Activated CD8-positive, alpha-beta T cell treated with anti-CD3 and anti-CD28 coated beads, Interleukin-2, amount 10 ng/mL, durations not matched to agents 7 days and 5 days (primary cell): Measurements from ENCODE around the gene TNPO2. TPM values are rescaled to one million over a fixed set of nuclear protein-coding genes. Genes with fewer than 3 reads are reported as not detected.
A peak's percentile ranks its signal among the peaks of the same experiment; 100 is the strongest.

Experiments
- ATAC-seq: fragments of 150-1000 bp; cut with Tn5 transposase; one replicate; pipeline ENCODE4 v1.10.0; 2021; ENCODE audit warnings: moderate library complexity
- CTCF ChIA-PET: fragments of 350-600 bp; sonication (Branson Sonifier 250); formaldehyde crosslinking; loops from one replicate; lab custom pipeline; 2021; ENCODE audit warnings: antibody characterized with exemption; lab: Charles Lee
- POLR2A ChIA-PET: fragments of 350-600 bp; sonication (Branson Sonifier 250); formaldehyde crosslinking; loops from one replicate; lab custom pipeline; 2021; ENCODE audit warnings: antibody characterized with exemption; lab: Charles Lee
- DNase-seq: peaks from one replicate; pipeline ENCODE4 v3.0.0-alpha.2; 2020
- H3K27ac Mint-ChIP-seq: one replicate; pipeline ENCODE4 v1.8.0; 2021; ENCODE audit warnings: mild to moderate bottlenecking, mixed read lengths
- H3K27me3 Mint-ChIP-seq: one replicate; pipeline ENCODE4 v1.8.0; 2021; ENCODE audit warnings: low read depth, mixed read lengths
- H3K36me3 Mint-ChIP-seq: one replicate; pipeline ENCODE4 v1.8.0; 2021; ENCODE audit warnings: low read depth, mixed read lengths
- H3K4me1 Mint-ChIP-seq: one replicate; pipeline ENCODE4 v1.8.0; 2021; ENCODE audit warnings: low read depth, mixed read lengths
- H3K4me3 Mint-ChIP-seq: one replicate; pipeline ENCODE4 v1.8.0; 2021; ENCODE audit warnings: mild to moderate bottlenecking, mixed read lengths
- H3K9me3 Mint-ChIP-seq: one replicate; pipeline ENCODE4 v1.8.0; 2022; ENCODE audit warnings: mixed read lengths; ENCODE audit not compliant: insufficient read depth
- total RNA-seq, 2 experiments: library from RNA; stranded (reverse); gene quantifications; one replicate each; pipeline ENCODE4 v1.2.3, GENCODE V29; 2021

Gene TNPO2
- total RNA-seq, 2 experiments from 2014 or later, result 84.3 to 93.1 TPM

GRCh38 chr19:12757544-12758274 lies 34.0 kb upstream of the TNPO2 start:
- H3K9me3 Mint-ChIP-seq, result no peaks in the 10 kb centered on the region
- ATAC-seq (peak; percentile 83), DNase-seq (peak; percentile 72)
- H3K4me1 Mint-ChIP-seq, result peaks cover 11% of the 10 kb centered on the region
- POLR2A ChIA-PET, result interaction anchor here (0.6 to 1.3 kb wide), 3 partner anchors 24 to 79 kb away, joined by 3 to 8 read pairs (median 7); partner anchors contain the start of gene TRIR
- no peak overlapping the region for H3K27ac Mint-ChIP-seq
- H3K27me3 Mint-ChIP-seq, result peaks cover 5% of the 10 kb centered on the region
- peak overlapping the region; percentile 31 for H3K4me3 Mint-ChIP-seq
- H3K36me3 Mint-ChIP-seq, result no peaks in the 10 kb centered on the region
- CTCF ChIA-PET, result interaction anchor here (0.6 to 15.9 kb wide), 32 partner anchors 8 to 262 kb away, joined by 3 to 383 read pairs (median 5); partner anchors contain the start of genes GCDH, GET3, JUNB and PRDX2

GRCh38 chr19:12756150-12756883 lies 32.6 kb upstream of the TNPO2 start:
- no peak for DNase-seq
- ChIA-PET CTCF (interaction anchor here (0.6 to 15.9 kb wide), 7 partner anchors 10 to 158 kb away, joined by 3 to 383 read pairs (median 23); partner anchors contain the start of genes GET3, JUNB, TNPO2 and TRIR), POLR2A (interaction anchor here (0.9 to 2.4 kb wide), 2 partner anchors 22 to 396 kb away, joined by 3 to 7 read pairs; partner anchors contain the start of gene TRIR)
- no peaks in the 10 kb centered on the region for H3K36me3 Mint-ChIP-seq
- peaks cover 11% of the 10 kb centered on the region for H3K4me1 Mint-ChIP-seq
- no peak overlapping the region for H3K4me3 Mint-ChIP-seq
- ATAC-seq, result no peak
- H3K27me3 Mint-ChIP-seq, result peaks cover 11% of the 10 kb centered on the region
- no peak overlapping the region for H3K27ac Mint-ChIP-seq
- H3K9me3 Mint-ChIP-seq, result no peaks in the 10 kb centered on the region

DNA sequence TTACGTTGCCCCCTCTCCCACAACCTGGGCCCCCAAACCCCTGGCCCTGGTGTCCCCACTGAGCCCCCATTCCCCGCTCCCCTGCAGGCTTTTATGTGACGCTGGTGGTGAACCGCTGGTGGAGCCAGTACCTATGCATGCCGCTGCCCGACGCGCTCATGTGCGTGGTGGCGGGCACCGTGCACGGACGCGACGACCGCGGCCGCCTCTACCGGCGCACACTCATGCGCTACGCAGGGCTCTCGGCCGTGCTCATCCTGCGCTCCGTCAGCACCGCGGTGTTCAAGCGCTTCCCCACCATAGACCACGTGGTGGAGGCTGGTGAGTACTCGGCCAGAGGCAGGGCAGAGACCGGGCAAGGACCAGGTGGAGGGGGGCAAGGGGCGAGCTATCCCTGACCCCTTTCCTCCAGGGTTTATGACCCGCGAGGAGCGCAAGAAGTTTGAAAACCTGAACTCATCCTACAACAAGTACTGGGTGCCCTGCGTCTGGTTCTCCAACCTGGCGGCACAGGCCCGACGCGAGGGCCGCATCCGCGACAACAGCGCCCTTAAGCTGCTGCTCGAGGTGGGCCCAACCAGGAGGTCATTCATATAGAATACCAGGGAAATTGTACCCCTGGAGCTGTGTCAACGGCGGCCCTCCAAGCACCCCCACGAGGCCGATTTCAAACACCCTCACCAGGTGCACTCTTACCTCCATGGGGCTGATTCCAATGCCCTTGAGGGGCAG lies 30.9 kb upstream of the TNPO2 start:
- no peak for DNase-seq
- peaks cover 6% of the 10 kb centered on the region for H3K4me1 Mint-ChIP-seq
- ChIA-PET CTCF (interaction anchor here (1.3 to 15.9 kb wide), 5 partner anchors 11 to 42 kb away, joined by 3 to 204 read pairs (median 7); partner anchors contain the start of genes GET3 and TRIR), POLR2A (interaction anchor here (0.6 to 2.4 kb wide), 2 partner anchors 21 to 44 kb away, joined by 3 to 7 read pairs; partner anchors contain the start of gene TRIR)
- no peak overlapping the region for H3K4me3 Mint-ChIP-seq
- H3K27me3 Mint-ChIP-seq, result peaks cover 17% of the 10 kb centered on the region
- H3K36me3 Mint-ChIP-seq, result no peaks in the 10 kb centered on the region
- no peak overlapping the region for H3K27ac Mint-ChIP-seq
- no peak for ATAC-seq
- H3K9me3 Mint-ChIP-seq, result no peaks in the 10 kb centered on the region

GRCh38 chr19:12752056-12752781 lies 28.5 kb upstream of the TNPO2 start:
- Mint-ChIP-seq H3K9me3 (peaks cover 7% of the 10 kb centered on the region), H3K4me1 (no peaks in the 10 kb centered on the region), H3K27ac (no peak overlapping the region), H3K36me3 (peaks cover 12% of the 10 kb centered on the region), H3K4me3 (no peak overlapping the region), H3K27me3 (peaks cover 15% of the 10 kb centered on the region)
- ATAC-seq, result no peak
- POLR2A ChIA-PET, result interaction anchor here (0.5 to 1.7 kb wide), 3 partner anchors 16 to 118 kb away, joined by 3 to 4 read pairs (median 3); no protein-coding TSS in a partner anchor
- CTCF ChIA-PET, result interaction anchor here (1.5 to 2.2 kb wide), 2 partner anchors 8 to 19 kb away, joined by 8 read pairs; partner anchors contain the start of gene TRIR
- no peak for DNase-seq

DNA sequence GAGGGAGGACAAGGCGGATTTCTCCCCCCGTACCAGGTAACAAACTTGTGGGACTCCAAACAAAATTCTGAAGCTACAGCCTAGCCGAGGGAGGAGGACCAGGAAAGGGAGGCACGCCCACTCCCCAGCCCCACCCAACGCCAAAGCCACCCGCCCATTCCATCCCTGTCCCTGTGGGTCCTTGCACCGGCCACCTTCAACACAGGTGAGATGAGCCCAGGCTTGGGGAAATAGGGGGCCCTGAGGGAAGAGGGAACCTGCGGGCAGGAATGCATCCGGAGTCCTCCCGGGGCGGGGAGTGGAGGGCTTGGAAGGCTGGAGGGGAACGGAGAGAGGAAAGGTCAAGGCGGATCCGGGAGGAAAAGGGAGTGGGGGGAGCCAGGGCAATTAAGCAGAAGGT lies 27.9 kb upstream of the TNPO2 start, which contains the start of gene BEST2:
BEST2 (plus strand) TSS at position 157 of the 400 bp plus-strand sequence. CDS start 802 bp downstream, outside the sequence.
- peaks cover 7% of the 10 kb centered on the region for H3K9me3 Mint-ChIP-seq
- H3K4me1 Mint-ChIP-seq, result no peaks in the 10 kb centered on the region
- ATAC-seq (no peak), DNase-seq (no peak)
- CTCF ChIA-PET, result interaction anchor here (1.5 to 2.2 kb wide), 2 partner anchors 9 to 18 kb away, joined by 8 read pairs; partner anchors contain the start of gene TRIR
- POLR2A ChIA-PET, result interaction anchor here (0.5 to 1.7 kb wide), 3 partner anchors 16 to 119 kb away, joined by 3 to 4 read pairs (median 3); no protein-coding TSS in a partner anchor
- H3K27me3 Mint-ChIP-seq, result peaks cover 15% of the 10 kb centered on the region
- no peak within 1 kb of the TSS for H3K27ac Mint-ChIP-seq
- no peak within 1 kb of the TSS for H3K4me3 Mint-ChIP-seq
- H3K36me3 Mint-ChIP-seq, result peaks cover 18% of the 10 kb centered on the region

DNA sequence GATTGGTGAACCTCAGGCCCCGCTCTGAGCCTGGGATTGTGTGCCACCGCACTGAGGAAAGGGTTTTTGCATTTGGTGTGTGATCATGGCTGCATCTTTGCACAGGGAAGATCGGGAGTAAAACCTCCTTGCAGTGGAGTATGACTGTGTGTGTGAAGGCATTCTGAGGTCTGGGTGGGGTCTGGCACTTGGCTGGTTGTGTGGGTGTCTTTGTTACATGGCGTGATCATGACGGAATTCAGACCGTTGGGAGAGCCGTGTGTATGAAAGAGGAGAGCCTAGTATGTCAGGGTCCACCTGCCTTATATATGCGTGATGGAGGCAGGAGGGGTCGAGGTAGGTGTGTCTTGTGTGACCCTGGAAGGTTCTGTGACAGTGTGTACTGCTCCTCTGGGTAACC lies 27.1 kb upstream of the TNPO2 start:
- Mint-ChIP-seq H3K27ac (no peak overlapping the region), H3K27me3 (peaks cover 12% of the 10 kb centered on the region), H3K4me3 (no peak overlapping the region), H3K36me3 (peaks cover 23% of the 10 kb centered on the region), H3K9me3 (peaks cover 7% of the 10 kb centered on the region), H3K4me1 (no peaks in the 10 kb centered on the region)
- DNase-seq, result no peak
- no peak for ATAC-seq
- POLR2A ChIA-PET, result no interaction called here
- CTCF ChIA-PET, result interaction anchor here (0.6 kb wide), 1 partner anchor 10 kb away, joined by 3 read pairs; no protein-coding TSS in a partner anchor

DNA sequence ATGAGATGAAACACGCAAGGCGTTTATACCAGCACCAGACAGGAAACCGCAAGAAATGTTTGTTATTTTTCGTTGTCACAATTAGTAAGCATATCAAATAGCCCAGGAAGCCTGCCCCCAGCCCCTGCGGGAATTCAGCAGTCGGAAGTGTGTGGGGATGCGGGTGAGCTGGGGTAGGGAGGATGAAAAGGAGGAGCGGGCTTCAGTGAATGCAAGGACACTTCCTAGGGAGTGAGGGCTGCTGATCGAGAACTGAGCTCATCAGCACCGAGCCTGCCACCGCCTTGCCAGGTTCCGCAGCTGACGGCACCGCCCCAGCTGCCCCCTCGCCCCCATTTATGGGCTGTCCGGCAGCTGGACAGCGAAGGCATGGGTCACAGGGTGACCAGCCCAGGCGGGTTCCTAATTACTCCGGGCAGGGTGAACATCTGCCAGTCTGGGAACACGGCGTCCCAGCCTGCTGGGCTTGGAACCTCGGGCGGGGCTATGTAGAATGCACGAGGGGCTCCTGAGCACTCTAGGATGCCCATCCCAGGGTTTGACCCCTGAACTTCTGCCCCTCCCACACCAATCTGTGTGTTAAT lies 26.3 kb upstream of the TNPO2 start:
- peaks cover 7% of the 10 kb centered on the region for H3K9me3 Mint-ChIP-seq
- H3K27ac Mint-ChIP-seq, result no peak overlapping the region
- no peaks in the 10 kb centered on the region for H3K4me1 Mint-ChIP-seq
- peak; percentile 25 for ATAC-seq
- H3K4me3 Mint-ChIP-seq, result no peak overlapping the region
- H3K36me3 Mint-ChIP-seq, result peaks cover 30% of the 10 kb centered on the region
- peaks cover 12% of the 10 kb centered on the region for H3K27me3 Mint-ChIP-seq
- DNase-seq, result no peak
- ChIA-PET CTCF (no interaction called here), POLR2A (interaction anchor here (0.7 kb wide), 1 partner anchor 11 kb away, joined by 4 read pairs; no protein-coding TSS in a partner anchor)

DNA sequence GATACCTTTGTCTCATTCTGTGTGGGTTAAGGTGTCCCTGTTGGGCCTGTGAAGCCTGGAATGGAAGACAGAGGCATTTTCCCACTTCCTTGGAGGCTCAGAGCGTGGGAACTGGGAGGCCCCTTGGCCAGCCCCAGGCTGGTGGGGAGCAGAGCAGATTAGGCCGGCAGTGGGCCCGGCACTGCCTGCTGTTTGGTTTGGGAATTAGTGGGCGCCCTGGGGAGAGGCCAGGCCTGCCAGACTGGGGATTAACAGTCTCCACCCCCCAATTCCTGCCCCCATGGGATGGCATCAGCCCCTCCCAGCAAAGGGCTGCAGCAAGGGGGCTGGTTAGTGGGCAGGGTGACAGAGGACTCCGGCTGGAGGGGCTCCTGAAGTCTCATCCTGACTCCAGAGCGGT lies 24.8 kb upstream of the TNPO2 start:
- ATAC-seq (no peak), DNase-seq (no peak)
- POLR2A ChIA-PET, result no interaction called here
- Mint-ChIP-seq H3K4me3 (no peak overlapping the region), H3K27me3 (peaks cover 12% of the 10 kb centered on the region), H3K27ac (no peak overlapping the region), H3K9me3 (peaks cover 7% of the 10 kb centered on the region), H3K36me3 (peaks cover 36% of the 10 kb centered on the region), H3K4me1 (no peaks in the 10 kb centered on the region)
- CTCF ChIA-PET, result interaction anchor here (0.8 kb wide), 1 partner anchor 12 kb away, joined by 3 read pairs; no protein-coding TSS in a partner anchor

GRCh38 chr19:12745166-12745897 lies 21.6 kb upstream of the TNPO2 start:
- CTCF ChIA-PET, result interaction anchor here (1.4 to 2.6 kb wide), 3 partner anchors 12 to 51 kb away, joined by 4 to 13 read pairs (median 6); no protein-coding TSS in a partner anchor
- no peaks in the 10 kb centered on the region for H3K27me3 Mint-ChIP-seq

More at GRCh38 chr19:12745166-12745897, 21.6 kb upstream of the TNPO2 start:
- POLR2A ChIA-PET, result interaction anchor here (0.7 kb wide), 1 partner anchor 12 kb away, joined by 3 read pairs; no protein-coding TSS in a partner anchor
- no peak overlapping the region for H3K27ac Mint-ChIP-seq
- DNase-seq (no peak), ATAC-seq (no peak)
- H3K4me1 Mint-ChIP-seq, result no peaks in the 10 kb centered on the region
- peaks cover 7% of the 10 kb centered on the region for H3K9me3 Mint-ChIP-seq
- no peak overlapping the region for H3K4me3 Mint-ChIP-seq
- H3K36me3 Mint-ChIP-seq, result peaks cover 47% of the 10 kb centered on the region
